ENCODE measurements around the gene KLHL42.

The KLHL42 gene

DNA sequence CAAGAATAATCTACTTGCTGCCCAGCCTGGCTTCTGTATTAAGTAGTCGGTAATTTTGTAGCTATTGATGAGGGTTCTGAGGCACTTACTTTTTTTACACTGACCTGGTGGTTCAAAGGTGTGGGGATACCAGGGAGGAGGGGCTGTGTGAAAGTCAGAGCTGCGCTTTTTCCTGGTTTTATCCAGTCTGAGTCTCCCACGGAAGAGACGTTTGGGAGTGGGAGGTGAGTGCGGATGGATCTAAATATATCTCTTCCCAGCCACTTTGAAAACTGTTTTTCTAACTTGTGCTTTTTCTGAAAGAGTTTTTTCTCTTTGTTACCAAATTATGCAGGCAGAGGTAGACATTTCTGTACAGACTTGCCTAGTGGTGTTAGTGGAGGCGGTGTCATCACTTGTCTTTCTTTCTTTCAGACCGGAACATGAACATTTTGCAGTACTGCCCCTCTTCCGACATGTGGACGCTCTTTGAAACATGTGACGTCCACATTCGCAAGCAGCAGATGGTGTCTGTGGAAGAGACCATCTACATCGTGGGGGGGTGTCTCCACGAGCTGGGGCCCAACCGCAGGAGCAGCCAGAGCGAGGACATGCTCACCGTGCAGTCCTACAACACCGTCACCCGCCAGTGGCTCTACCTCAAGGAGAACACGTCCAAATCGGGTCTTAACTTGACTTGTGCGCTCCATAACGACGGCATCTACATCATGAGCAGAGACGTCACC is 17.4 kb downstream of the KLHL42 start:
- TF ChIP-seq, protein P1, sequence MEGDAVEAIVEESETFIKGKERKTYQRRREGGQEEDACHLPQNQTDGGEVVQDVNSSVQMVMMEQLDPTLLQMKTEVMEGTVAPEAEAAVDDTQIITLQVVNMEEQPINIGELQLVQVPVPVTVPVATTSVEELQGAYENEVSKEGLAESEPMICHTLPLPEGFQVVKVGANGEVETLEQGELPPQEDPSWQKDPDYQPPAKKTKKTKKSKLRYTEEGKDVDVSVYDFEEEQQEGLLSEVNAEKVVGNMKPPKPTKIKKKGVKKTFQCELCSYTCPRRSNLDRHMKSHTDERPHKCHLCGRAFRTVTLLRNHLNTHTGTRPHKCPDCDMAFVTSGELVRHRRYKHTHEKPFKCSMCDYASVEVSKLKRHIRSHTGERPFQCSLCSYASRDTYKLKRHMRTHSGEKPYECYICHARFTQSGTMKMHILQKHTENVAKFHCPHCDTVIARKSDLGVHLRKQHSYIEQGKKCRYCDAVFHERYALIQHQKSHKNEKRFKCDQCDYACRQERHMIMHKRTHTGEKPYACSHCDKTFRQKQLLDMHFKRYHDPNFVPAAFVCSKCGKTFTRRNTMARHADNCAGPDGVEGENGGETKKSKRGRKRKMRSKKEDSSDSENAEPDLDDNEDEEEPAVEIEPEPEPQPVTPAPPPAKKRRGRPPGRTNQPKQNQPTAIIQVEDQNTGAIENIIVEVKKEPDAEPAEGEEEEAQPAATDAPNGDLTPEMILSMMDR (IDR thresholded peaks at IDR 0.05; ENCODE audit: low read depth, low read length, missing control alignments): no peak
- H3K4me3 ChIP-seq (ENCODE audit: low read depth, low read length): no peak overlapping the region
- H3K27me3 ChIP-seq (replicated peaks): no peaks in the 10 kb centered on the region
- H3K36me3 ChIP-seq (replicated peaks): peaks cover 42% of the 10 kb centered on the region
- in situ Hi-C loops (cut with HindIII; ENCODE audit: low pct_ligation_motif_present, low sequenced_read_pairs): no loop called here
- no peak overlapping the region for H3K27ac ChIP-seq
- DNase-seq: no peak

DNA sequence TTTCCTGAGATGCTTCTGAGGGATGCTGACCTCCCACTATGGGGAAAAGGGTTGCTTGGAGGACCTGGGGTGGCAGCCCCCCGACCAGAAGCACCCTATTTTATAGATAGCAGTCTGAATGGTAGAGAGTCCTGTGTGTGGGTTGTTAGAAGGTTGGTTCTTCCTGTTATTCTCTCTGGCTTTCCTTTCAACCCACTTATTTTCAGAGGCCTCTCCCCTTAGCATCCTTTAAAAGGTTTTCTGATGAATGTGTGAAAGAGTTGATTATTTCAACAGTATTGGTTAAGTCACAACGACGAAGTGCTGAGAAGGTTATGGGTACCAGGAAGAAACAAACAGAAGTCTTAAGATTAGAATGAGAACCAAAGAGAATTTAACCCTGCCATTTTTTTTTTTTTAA is 20.8 kb downstream of the KLHL42 start:
- Histone ChIP-seq H3K36me3 (replicated peaks) (peaks cover 22% of the 10 kb centered on the region), H3K4me3 (ENCODE audit: low read depth, low read length) (no peak overlapping the region), H3K27me3 (replicated peaks) (no peaks in the 10 kb centered on the region), H3K27ac (no peak overlapping the region)
- in situ Hi-C loops (cut with HindIII; ENCODE audit: low pct_ligation_motif_present, low sequenced_read_pairs): no loop called here
- TF ChIP-seq, protein P1 (IDR thresholded peaks at IDR 0.05; ENCODE audit: low read depth, low read length, missing control alignments): no peak
- DNase-seq: no peak

DNA sequence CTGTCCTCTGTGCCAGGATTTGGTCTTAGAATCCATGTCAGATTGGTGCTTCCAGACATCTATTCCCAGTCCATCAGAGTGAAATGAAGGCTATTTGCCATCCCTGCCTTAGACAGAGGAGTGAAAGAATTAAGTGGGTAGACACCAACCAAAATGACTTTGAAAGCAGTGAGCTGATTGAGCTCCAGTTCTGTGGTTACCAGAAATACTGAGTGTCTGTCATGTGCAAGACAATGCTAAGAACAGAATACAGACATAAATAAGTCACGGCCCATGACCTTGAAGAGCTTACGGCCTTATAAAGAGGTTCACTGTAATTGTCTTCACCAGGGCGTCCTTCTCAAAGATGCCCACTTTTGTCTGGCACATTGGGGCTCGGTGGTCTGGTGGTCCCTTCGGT is 21.6 kb downstream of the KLHL42 start:
- no peak for DNase-seq
- H3K36me3 ChIP-seq (replicated peaks): peaks cover 20% of the 10 kb centered on the region
- H3K27ac ChIP-seq: no peak overlapping the region
- TF ChIP-seq, protein P1 (IDR thresholded peaks at IDR 0.05; ENCODE audit: low read depth, low read length, missing control alignments): no peak
- in situ Hi-C loops (cut with HindIII; ENCODE audit: low pct_ligation_motif_present, low sequenced_read_pairs): no loop called here
- no peaks in the 10 kb centered on the region for H3K27me3 ChIP-seq (replicated peaks)
- H3K4me3 ChIP-seq (ENCODE audit: low read depth, low read length): no peak overlapping the region

DNA sequence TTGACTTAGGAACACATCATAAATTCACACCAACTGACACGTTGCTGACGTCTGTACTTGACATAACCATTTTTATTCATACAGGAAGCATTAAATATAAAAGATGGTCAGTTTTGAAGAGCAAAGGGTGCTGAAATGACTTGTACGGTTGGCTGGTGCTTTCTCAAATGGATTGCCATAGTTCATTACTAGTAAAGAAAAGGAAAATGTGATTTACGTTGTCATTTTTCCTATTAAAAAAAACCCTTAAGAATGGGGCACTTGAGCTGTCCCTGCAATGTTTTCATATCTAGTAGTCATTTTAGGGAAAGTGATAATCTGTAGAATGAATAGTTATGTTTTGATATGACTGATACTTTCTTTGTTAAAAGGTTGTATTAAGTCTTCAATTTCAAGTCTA is 22.5 kb downstream of the KLHL42 start:
- TF ChIP-seq, protein P1 (IDR thresholded peaks at IDR 0.05; ENCODE audit: low read depth, low read length, missing control alignments): no peak
- no peak overlapping the region for H3K27ac ChIP-seq
- H3K4me3 ChIP-seq (ENCODE audit: low read depth, low read length): no peak overlapping the region
- peaks cover 15% of the 10 kb centered on the region for H3K36me3 ChIP-seq (replicated peaks)
- no peak for DNase-seq
- H3K27me3 ChIP-seq (replicated peaks): no peaks in the 10 kb centered on the region
- in situ Hi-C loops (cut with HindIII; ENCODE audit: low pct_ligation_motif_present, low sequenced_read_pairs): no loop called here

DNA sequence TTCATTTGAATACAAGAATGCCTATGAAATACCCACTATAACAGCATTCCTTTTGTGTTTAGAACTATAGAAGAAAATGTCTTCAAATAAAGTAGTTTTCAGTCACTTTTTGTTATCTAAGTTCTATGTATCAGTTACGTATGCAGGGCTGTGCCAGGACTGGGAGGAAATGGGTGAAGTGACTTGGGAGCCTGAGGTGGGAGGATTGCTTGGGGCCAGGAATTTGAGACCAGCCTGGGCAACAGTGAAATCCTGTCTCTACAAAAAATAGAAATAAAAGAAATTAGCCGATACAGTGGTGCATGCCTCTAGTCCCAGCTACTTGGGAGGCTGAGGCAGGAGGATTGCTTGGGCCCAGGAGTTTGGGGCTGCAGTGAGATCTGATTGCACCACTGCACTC is 22.9 kb downstream of the KLHL42 start:
- no peak for DNase-seq
- TF ChIP-seq, protein P1 (IDR thresholded peaks at IDR 0.05; ENCODE audit: low read depth, low read length, missing control alignments): no peak
- H3K36me3 ChIP-seq (replicated peaks): peaks cover 11% of the 10 kb centered on the region
- no peaks in the 10 kb centered on the region for H3K27me3 ChIP-seq (replicated peaks)
- in situ Hi-C loops (cut with HindIII; ENCODE audit: low pct_ligation_motif_present, low sequenced_read_pairs): no loop called here
- no peak overlapping the region for H3K27ac ChIP-seq
- no peak overlapping the region for H3K4me3 ChIP-seq (ENCODE audit: low read depth, low read length)

DNA sequence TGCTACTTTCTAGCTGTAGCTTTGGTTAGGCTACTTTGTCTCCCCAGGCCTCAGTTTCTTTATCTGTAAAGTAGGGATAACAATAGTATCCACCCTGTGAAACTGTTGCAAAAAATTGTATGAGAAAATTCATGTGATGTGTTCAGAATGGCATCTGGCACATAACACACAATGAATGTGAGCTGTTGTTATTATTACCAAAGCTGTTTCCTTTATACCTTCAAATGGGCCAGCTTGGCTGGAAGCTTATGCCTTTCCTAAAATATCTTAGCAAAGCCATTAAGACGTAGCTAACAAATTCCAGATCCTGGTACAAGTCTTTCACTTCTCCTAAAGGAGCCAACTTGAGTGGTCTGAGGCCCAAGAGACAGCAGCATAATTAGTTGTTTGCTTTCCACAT is 25.2 kb downstream of the KLHL42 start:
- H3K4me3 ChIP-seq (ENCODE audit: low read depth, low read length): no peak overlapping the region
- no peak overlapping the region for H3K27ac ChIP-seq
- TF ChIP-seq, protein P1 (IDR thresholded peaks at IDR 0.05; ENCODE audit: low read depth, low read length, missing control alignments): no peak
- in situ Hi-C loops (cut with HindIII; ENCODE audit: low pct_ligation_motif_present, low sequenced_read_pairs): no loop called here
- H3K27me3 ChIP-seq (replicated peaks): no peaks in the 10 kb centered on the region
- DNase-seq: no peak
- H3K36me3 ChIP-seq (replicated peaks): no peaks in the 10 kb centered on the region

All from brain microvascular endothelial cell (primary cell).